ENCODE measurements around the gene SMIM14. TPM values are rescaled to one million over a fixed set of nuclear protein-coding genes. Genes with fewer than 3 reads are reported as not detected.

Gene SMIM14
- total RNA-seq, 1 donor from 2014 or later: 58.4 TPM

DNA sequence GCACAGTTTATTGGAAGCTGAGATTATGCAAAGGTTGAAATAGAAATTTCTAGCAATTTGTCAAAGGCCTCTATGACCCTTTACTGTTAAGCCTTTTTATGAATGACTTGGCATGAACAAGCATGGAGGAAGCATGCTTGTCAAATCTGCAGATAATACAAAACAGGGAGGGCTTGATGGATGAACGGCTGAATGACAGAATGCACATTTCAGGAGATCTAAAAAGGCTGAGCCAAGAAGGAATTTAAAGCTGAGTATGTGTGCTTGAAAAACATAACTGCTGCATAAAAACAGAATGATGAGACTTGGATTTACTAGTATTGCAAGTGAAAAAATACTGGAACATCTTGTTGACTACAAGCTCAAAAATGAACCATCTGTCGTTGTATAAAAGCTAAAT, 30.2 kb upstream of the SMIM14 start:
- no peak for DNase-seq (ENCODE audit: low read depth)
- no peaks in the 10 kb centered on the region for H3K36me3 ChIP-seq (ENCODE audit: control insufficient read depth, insufficient read depth, low read length)

DNA sequence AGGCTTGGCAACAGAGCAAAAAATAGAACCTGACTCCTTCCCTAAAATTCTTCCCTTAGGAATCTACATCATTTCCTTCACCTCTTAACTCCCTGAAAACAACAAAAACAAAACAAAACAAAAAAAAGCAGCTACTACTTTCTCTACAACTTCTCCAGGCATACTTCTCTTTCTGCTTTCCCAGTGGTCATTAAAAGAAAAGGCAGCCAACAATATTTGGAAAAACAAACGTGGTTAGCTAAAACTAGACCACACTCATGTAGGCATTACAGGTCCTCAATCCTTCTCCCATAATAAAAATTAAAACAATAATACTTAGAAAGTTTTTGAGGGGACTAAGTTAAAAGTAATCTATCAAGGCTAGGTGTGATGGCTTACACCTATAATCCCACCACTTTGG, 29.0 kb upstream of the SMIM14 start:
- DNase-seq (ENCODE audit: low read depth): no peak
- TF ChIP-seq, protein P1, sequence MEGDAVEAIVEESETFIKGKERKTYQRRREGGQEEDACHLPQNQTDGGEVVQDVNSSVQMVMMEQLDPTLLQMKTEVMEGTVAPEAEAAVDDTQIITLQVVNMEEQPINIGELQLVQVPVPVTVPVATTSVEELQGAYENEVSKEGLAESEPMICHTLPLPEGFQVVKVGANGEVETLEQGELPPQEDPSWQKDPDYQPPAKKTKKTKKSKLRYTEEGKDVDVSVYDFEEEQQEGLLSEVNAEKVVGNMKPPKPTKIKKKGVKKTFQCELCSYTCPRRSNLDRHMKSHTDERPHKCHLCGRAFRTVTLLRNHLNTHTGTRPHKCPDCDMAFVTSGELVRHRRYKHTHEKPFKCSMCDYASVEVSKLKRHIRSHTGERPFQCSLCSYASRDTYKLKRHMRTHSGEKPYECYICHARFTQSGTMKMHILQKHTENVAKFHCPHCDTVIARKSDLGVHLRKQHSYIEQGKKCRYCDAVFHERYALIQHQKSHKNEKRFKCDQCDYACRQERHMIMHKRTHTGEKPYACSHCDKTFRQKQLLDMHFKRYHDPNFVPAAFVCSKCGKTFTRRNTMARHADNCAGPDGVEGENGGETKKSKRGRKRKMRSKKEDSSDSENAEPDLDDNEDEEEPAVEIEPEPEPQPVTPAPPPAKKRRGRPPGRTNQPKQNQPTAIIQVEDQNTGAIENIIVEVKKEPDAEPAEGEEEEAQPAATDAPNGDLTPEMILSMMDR (IDR thresholded peaks at IDR 0.05; ENCODE audit: insufficient read depth, low read length, poor library complexity, severe bottlenecking): no peak
- no peak overlapping the region for H3K4me3 ChIP-seq (ENCODE audit: low read depth, low read length)
- no peaks in the 10 kb centered on the region for H3K27me3 ChIP-seq (ENCODE audit: control insufficient read depth, insufficient read depth, low read length)
- no peaks in the 10 kb centered on the region for H3K36me3 ChIP-seq (ENCODE audit: control insufficient read depth, insufficient read depth, low read length)

More for the DNA sequence above, 30.2 kb upstream of the SMIM14 start:
- TF ChIP-seq, protein P1 (IDR thresholded peaks at IDR 0.05; ENCODE audit: insufficient read depth, low read length, poor library complexity, severe bottlenecking): no peak
- H3K4me3 ChIP-seq (ENCODE audit: low read depth, low read length): no peak overlapping the region
- no peaks in the 10 kb centered on the region for H3K27me3 ChIP-seq (ENCODE audit: control insufficient read depth, insufficient read depth, low read length)

DNA sequence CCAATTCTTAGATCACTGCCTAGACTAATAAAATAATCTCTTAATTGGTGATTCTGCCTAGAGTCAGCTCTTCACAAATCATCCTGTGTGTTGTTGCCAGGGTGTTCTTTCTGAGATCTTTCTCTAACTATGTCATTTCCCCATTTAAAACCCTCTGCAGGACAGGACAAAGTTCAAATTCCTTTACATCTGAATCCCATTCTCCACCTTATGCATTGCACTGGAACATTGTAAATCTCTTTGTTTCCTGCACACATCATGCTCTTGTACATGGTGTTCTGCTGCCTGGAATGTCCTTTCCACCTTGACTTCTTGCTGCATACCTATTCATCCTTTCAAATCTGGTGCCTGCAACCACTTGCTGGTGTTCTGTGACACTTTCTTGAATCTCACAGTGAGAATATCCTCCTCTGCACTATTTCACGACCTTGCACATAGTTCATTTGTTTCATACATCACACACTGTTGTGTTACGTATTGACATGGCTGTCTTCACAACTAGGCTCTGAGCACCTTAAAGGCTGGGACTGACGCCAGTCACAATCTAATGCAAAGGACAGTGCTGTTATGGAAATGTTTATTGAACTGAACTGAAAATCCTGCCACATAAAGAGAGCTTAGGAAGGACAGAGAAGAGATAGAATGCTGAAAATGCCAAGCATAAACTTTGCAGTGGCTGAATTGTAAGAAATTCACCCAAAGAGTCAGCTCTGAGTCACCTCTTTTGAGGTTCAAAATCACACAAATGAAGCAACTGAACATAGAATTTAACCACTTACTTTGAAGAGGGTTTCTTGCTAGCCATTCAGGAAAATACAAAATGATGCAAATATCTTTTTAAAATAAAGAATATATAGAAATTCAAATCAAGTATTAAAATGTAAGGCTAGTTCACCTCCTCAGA, 26.4 kb upstream of the SMIM14 start:
- H3K27me3 ChIP-seq (ENCODE audit: control insufficient read depth, insufficient read depth, low read length): no peaks in the 10 kb centered on the region
- no peak overlapping the region for H3K4me3 ChIP-seq (ENCODE audit: low read depth, low read length)
- H3K36me3 ChIP-seq (ENCODE audit: control insufficient read depth, insufficient read depth, low read length): no peaks in the 10 kb centered on the region
- no peak for DNase-seq (ENCODE audit: low read depth)
- TF ChIP-seq, protein P1 (IDR thresholded peaks at IDR 0.05; ENCODE audit: insufficient read depth, low read length, poor library complexity, severe bottlenecking): no peak

DNA sequence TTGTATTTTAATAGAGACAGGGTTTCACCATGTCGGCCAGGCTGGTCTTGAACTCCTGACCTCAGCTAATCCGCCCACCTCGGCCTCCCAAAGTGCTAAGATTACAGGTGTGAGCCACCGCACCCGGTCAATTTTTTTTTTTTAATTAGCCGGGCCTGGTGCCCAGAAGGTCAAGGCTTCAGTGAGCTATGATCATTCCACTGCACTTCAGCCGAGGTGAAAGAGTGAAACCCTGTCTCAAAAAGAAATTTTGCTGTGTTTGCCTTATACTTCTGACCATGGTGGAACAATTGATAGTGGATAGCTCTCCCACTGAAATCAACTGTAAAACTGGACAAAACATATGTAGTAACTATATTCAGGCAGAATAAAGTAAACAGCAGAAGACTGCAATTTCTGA, 24.0 kb upstream of the SMIM14 start:
- TF ChIP-seq, protein P1 (IDR thresholded peaks at IDR 0.05; ENCODE audit: insufficient read depth, low read length, poor library complexity, severe bottlenecking): no peak
- DNase-seq (ENCODE audit: low read depth): no peak
- Histone ChIP-seq H3K4me3 (ENCODE audit: low read depth, low read length) (no peak overlapping the region), H3K27me3 (ENCODE audit: control insufficient read depth, insufficient read depth, low read length) (no peaks in the 10 kb centered on the region), H3K36me3 (ENCODE audit: control insufficient read depth, insufficient read depth, low read length) (no peaks in the 10 kb centered on the region)

DNA sequence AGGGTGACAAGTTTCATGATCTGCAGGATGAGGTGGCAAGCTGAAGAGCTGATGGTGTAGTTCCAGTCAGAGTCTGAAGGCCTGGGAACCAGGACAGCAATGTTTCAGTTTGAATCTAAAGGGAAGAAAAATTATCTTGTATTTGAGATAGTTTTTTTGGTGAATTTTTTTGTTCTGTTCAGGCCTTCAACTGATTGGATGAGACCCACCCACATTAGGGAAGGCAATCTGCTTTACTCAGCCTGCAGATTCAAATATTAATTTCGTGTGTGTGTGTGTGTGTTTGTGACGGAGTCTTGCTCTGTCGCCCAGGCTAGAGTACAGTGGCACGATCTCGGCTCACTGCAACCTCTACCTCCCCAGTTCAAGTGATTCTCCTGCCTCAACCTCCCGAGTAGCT, 22.1 kb upstream of the SMIM14 start:
- no peaks in the 10 kb centered on the region for H3K27me3 ChIP-seq (ENCODE audit: control insufficient read depth, insufficient read depth, low read length)
- DNase-seq (ENCODE audit: low read depth): no peak
- TF ChIP-seq, protein P1 (IDR thresholded peaks at IDR 0.05; ENCODE audit: insufficient read depth, low read length, poor library complexity, severe bottlenecking): no peak
- no peak overlapping the region for H3K4me3 ChIP-seq (ENCODE audit: low read depth, low read length)
- H3K36me3 ChIP-seq (ENCODE audit: control insufficient read depth, insufficient read depth, low read length): no peaks in the 10 kb centered on the region

All from kidney epithelial cell (primary cell).